ENCODE measurements around the gene IL2RA.

DNA sequence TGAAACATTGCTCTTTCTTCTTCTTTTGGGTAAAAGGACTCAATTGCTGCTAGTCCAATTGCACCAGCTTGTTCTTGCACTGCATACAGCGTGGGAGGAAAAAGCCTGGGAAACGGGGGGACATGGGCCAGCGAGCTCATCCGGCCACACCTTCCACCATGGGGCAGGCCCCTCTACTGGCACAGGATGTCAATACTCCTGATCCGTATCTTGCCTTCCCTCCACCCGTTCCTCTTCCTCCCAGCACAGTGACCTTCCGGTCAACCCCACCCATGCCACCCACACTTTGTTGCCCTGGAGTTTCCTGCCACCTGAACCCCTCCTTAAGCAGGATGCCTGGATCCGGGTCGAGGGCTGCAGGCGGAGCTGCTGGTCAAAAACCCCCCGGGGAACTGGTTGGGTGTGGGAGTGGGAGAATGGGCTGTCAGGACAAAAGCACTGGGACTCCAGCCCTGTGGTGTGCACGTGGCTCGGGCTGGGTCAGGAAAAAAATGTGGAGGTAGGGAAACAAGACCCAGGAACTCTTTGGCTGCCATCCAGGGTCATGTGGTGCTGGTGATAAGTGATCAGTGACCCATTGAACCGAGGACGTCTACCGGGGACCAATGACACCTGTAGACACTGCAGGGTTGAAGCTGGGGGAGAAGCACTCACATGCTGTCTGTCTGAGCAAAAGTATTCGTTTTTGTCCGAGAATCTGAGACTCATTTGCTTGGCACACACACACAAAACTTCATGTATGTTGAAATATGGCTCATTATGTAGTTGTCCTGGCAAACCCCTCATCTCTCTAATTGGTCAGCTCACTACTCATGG is 8.1 kb downstream of the IL2RA start:
- TF ChIP-seq, protein P1, sequence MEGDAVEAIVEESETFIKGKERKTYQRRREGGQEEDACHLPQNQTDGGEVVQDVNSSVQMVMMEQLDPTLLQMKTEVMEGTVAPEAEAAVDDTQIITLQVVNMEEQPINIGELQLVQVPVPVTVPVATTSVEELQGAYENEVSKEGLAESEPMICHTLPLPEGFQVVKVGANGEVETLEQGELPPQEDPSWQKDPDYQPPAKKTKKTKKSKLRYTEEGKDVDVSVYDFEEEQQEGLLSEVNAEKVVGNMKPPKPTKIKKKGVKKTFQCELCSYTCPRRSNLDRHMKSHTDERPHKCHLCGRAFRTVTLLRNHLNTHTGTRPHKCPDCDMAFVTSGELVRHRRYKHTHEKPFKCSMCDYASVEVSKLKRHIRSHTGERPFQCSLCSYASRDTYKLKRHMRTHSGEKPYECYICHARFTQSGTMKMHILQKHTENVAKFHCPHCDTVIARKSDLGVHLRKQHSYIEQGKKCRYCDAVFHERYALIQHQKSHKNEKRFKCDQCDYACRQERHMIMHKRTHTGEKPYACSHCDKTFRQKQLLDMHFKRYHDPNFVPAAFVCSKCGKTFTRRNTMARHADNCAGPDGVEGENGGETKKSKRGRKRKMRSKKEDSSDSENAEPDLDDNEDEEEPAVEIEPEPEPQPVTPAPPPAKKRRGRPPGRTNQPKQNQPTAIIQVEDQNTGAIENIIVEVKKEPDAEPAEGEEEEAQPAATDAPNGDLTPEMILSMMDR (conservative IDR thresholded peaks at IDR 0.05) = no peak
- TF ChIP-seq ZFX (IDR thresholded peaks at IDR 0.05) = no peak

Measured in C4-2B (cell line).